NCI-H2081 (cell line): ENCODE measurements around the gene TTC21A.

Source experiments
- DNase-seq, 2 experiments: peaks; one replicate each; lab custom pipeline; 2025; lab: John Stamatoyannopoulos, UW

The TTC21A gene

DNA sequence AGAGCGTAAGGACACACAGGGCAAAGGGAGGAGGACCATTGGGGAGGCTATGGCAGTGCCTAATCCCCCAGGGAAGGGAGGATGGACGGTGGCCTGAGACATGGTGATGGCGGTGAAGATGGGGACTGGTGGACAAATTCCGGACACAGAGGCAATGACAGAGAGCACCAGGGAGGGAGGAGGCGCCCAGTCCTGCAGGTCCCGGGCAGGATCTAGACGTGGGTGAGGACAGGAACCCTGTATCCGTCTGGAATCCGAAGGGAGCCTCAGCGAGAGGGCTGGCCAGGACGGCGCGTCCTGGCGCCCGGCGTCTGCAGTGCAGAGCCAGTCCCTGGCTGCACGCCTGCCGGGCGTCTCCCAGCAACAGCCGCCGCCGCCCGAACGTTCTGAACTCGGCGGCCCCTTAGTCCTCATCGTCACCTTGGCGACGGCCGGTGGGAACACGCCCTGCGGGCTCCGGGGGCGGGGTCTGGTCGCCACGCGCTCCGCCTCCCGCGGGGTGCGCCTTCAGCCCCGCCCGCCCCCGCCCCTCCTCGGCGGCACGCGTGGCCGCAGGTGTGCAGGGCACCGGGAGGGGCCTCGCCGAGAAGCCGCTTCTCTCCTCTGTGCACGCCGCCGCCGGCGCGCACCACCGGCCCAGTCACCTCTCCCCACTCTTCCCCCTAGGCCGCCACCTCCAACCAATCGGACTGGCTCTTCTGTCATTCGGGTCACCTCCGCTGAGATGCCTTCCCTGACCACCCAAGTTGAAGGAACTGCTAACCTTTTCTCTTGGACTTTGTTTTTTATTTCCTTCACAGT is 73.3 kb downstream of the TTC21A start:
- peak; percentile 90 to 94 for DNase-seq

- no peak for DNase-seq
Measured at GRCh38 chr3:39181408-39182335, 74.2 kb downstream of the TTC21A start.

DNA sequence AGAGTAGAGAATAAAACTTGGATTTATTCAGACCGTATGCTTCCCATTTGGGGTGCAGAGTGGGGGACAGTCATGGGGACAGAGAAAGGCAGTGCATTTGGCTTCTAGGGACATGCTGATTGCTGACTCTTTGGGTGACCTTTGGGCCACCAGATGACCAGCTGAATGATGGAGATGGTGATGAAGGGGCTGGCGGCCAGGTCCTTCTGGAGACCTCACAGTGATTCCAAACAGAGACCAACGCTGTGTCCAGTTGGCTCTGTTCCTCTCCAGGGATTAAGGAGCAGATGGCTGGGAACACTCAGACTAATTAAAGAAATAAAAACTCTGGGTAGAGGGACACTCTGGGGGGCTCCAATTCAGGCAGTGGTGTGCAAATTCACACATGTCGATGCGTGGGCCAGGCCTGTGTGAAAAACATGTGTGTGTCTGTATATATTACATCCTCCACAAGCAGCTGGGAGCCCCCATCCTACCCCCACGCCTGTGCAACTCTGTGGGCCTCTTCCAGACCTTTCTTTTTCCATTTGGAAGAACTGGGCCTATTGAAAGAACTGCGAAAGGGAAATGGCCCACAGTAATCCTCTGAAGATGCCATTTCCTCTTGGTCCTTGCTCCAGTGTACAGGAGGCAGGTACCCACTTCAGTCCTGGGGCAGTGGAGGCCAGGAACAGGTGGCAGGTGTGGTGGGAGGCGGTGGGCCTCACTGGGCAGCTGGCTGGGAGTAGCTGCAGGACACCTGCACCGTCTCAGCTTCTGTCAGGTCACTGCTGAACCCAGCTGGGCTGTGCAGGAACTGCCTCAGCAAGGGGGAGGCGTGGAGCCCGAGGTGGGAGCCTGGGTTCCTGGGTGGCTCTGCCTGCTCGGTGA is 76.0 kb downstream of the TTC21A start:
- no peak for DNase-seq

- DNase-seq = no peak
Measured at GRCh38 chr3:39184081-39184967, 76.8 kb downstream of the TTC21A start.

GRCh38 chr3:39184968-39185285 is 77.4 kb downstream of the TTC21A start:
- DNase-seq = no peak

DNA sequence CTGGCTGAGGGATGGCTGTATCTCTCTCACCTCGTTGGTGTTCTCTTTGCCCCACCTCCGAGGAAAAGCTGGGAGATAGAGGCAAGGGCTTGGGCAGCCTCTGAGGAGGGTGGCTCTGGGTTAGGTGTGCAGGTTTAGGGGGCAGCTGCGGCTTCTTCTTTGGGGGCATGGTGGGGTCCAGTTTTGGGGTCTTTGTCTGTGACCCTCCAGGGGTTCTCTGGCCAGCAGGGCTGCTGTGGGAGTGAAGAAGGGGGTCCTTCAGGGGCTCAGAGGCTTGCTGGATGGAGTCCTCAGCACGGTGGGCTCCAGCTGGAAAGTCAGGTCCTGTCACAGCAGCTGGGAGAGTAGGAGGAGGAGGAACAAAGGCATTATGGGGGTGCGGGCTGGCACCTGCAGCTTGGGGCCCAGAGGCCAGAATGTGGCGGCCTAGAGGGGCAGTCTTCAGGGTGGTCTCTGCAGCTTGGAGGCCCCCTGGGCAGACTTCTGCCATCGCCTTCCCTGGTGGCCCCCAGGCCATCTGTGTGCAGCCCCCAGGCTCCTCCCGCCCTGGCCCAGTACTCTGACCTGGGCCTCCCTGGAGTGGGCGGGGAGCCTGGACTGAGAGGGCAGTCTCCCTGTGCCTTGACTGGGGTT is 78.0 kb downstream of the TTC21A start:
- no peak for DNase-seq

GRCh38 chr3:39185959-39186691 is 78.6 kb downstream of the TTC21A start:
- no peak for DNase-seq

GRCh38 chr3:39186692-39187151 is 79.2 kb downstream of the TTC21A start:
- no peak for DNase-seq

DNA sequence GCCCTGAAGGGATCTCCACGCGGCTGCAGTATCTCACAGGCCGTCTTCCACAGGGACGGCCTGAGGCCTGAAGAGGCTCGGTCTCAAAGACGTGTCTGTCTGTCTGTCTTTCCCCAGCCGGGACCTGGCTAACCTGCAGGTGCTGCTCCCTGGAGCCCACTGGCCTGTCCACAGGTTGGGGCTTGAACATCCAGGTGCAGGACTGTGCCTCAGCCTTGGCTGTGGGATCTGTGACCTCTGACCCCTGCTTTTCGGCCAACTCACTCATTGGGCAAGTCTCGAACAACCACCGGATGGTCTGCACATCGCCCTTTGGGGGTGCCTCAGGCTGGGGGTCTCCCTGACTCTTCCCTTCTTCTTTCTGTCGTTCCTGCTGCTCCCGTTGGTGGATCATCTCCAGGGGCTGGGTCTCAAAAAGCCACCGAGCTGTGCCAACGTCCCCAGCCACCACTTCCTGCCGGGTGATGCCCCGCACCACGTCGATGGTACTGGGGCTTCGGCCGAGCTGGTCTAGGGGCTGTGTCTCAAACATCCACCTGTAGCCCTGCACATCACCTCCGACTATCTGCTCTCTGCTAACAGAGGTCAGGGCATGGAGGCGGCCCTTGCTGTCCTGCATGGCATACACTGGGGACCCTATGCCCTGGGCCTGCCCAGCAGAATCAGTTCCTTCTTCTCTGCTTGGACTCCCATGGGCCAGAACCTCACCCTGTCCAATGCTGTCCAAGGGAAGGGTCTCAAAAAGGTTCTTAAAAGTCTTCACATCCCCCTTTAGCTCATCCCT is 80.1 kb downstream of the TTC21A start:
- DNase-seq = no peak
